HL-60 (cell line): ENCODE measurements around the gene SETBP1.

Experiments used
- CTCF ChIP-seq: IDR thresholded peaks from one replicate; pipeline ENCODE4 v1.5.1; 2011; ENCODE audit warnings: low read length, control low read depth, inconsistent platforms; ENCODE audit not compliant: insufficient read depth
- POLR2AphosphoS5 ChIP-seq: IDR thresholded peaks from 2 replicates; pipeline ENCODE4 v1.6.1; 2012; ENCODE audit warnings: low read depth

GRCh38 chr18:45073556-45073955 is 392.9 kb downstream of the SETBP1 start:
- no peak for TF ChIP-seq POLR2AphosphoS5
- no peak for TF ChIP-seq CTCF
